K562 (cell line): ENCODE results near the gene DTHD1. TPM values are rescaled to one million over a fixed set of nuclear protein-coding genes. Genes with fewer than 3 reads are reported as not detected.

ENCODE experiments used
- ATAC-seq: fragments of 200-7000 bp; cut with Tn5 transposase; 3 replicates; pipeline ENCODE4 v1.9.1; 2020; ENCODE audit warnings: moderate library complexity
- BruUV-seq: library from RNA; stranded (reverse); fragments of 400-500 nt; replicated peaks from 2 replicates; lab custom pipeline; 2021; lab: Mats Ljungman, UMichigan
- CTCF ChIA-PET: fragments of 300-600 bp; formaldehyde crosslinking; extraction: SDS; loops from one replicate; lab custom pipeline; 2021; ENCODE audit warnings: low intra/inter-chr PET ratio; lab: Yijun Ruan, JAX
- POLR2A ChIA-PET: fragments of 300-600, 350-650 bp; sonication (Branson Sonifier 250); formaldehyde crosslinking; extraction: SDS; loops from one replicate; lab custom pipeline; 2021; ENCODE audit warnings: antibody characterized with exemption, inconsistent platforms; lab: Yijun Ruan, JAX
- DNase-seq, 4 experiments: peaks; one replicate each; pipeline versions ENCODE4 v3.0.0 to v3.0.0-alpha.2; 2011 to 2018; ENCODE audit warnings: low spot score in 3 of 4, mixed read lengths in 3 of 4; ENCODE audit errors: extremely low read depth in 1 of 4
- FAIRE-seq: peaks from 2 replicates; lab custom pipeline; 2011; peaks lifted over from hg19 to GRCh38; lab: Jason Lieb, UNC
- H2AFZ ChIP-seq: 2 replicates; pipeline ENCODE4 v1.6.0; 2011; ENCODE audit warnings: low read depth, low read length, control low read depth, inconsistent platforms
- H3K27ac ChIP-seq: fragments of 200-600 bp; 3 replicates; pipeline ENCODE4 v1.8.0; 2011; ENCODE audit warnings: low read depth, mild to moderate bottlenecking, control low read depth, inconsistent platforms, low read length, moderate library complexity, mixed read lengths; ENCODE audit errors: extremely low read depth
- H3K27me3 ChIP-seq, 2 experiments: fragments of 300-600 bp in 1 of 2; 2 replicates in 1 of 2; 3 replicates in 1 of 2; pipeline versions ENCODE4 v1.6.0 to v1.8.0; 2011; ENCODE audit warnings: inconsistent platforms in 2 of 2, low read length in 2 of 2, mild to moderate bottlenecking in 1 of 2, mixed read lengths in 1 of 2, moderate library complexity in 1 of 2; ENCODE audit not compliant: control insufficient read depth in 2 of 2, insufficient read depth in 2 of 2
- H3K36me3 ChIP-seq: fragments of 300-600 bp; 3 replicates; pipeline ENCODE4 v1.8.0; 2011; ENCODE audit warnings: mild to moderate bottlenecking, low read length, inconsistent platforms; ENCODE audit not compliant: control insufficient read depth, insufficient read depth
- H3K4me1 ChIP-seq, 2 experiments: fragments of 200-600 bp in 1 of 2; replicated peaks in 1 of 2; 2 replicates in 1 of 2; 3 replicates in 1 of 2; pipeline versions ENCODE4 v1.5.1 to v1.8.0; 2011; ENCODE audit warnings: inconsistent platforms in 2 of 2, low read length in 2 of 2, mild to moderate bottlenecking in 1 of 2, mixed read lengths in 1 of 2, moderate library complexity in 1 of 2; ENCODE audit not compliant: control insufficient read depth in 2 of 2, insufficient read depth in 2 of 2
- H3K4me2 ChIP-seq: 2 replicates; pipeline ENCODE4 v1.6.1; 2011; ENCODE audit warnings: low read length, control low read depth, inconsistent platforms, mixed read lengths; ENCODE audit not compliant: insufficient read depth
- H3K4me3 ChIP-seq: fragments of 200-600 bp; sonication (generic), shearing (Covaris generic); 2 replicates; pipeline ENCODE4 v1.5.1; 2016; ENCODE audit warnings: control low read depth, inconsistent platforms
- H3K79me2 ChIP-seq: fragments of 200-600 bp; 3 replicates; pipeline ENCODE4 v1.8.0; 2011; ENCODE audit warnings: low read length, inconsistent platforms; ENCODE audit not compliant: control insufficient read depth, insufficient read depth
- H3K9ac ChIP-seq, 2 experiments: 2 replicates each; pipeline versions ENCODE4 v1.6.0 to v1.6.1; 2011; ENCODE audit warnings: low read depth in 2 of 2, low read length in 2 of 2, control low read depth in 1 of 2, inconsistent platforms in 1 of 2, mild to moderate bottlenecking in 1 of 2, mixed read lengths in 1 of 2; ENCODE audit not compliant: insufficient read depth in 1 of 2
- H3K9me1 ChIP-seq: one replicate; pipeline ENCODE4 v1.6.0; 2011; ENCODE audit warnings: inconsistent platforms, mild to moderate bottlenecking, low read length, moderate library complexity; ENCODE audit not compliant: control insufficient read depth, insufficient read depth
- H3K9me3 ChIP-seq: replicated peaks from 2 replicates; pipeline ENCODE4 v1.5.1; 2011; ENCODE audit warnings: low read depth, low read length, inconsistent platforms; ENCODE audit not compliant: control insufficient read depth, insufficient read depth
- H4K20me1 ChIP-seq: replicated peaks from 2 replicates; pipeline ENCODE4 v1.6.1; 2011; ENCODE audit warnings: low read length, inconsistent platforms, mixed read lengths; ENCODE audit not compliant: control insufficient read depth, insufficient read depth
- FIP1L1 ChIP-seq: fragments of 200-400 bp; formaldehyde crosslinking; IDR thresholded peaks from 2 replicates; pipeline ENCODE4 v1.6.1; 2018; ENCODE audit warnings: mild to moderate bottlenecking, low read depth, low read length; ENCODE audit not compliant: poor library complexity, severe bottlenecking
- KHSRP ChIP-seq: fragments of 450-650 bp; IDR thresholded peaks from 2 replicates; pipeline ENCODE4 v1.6.1; 2017
- MTA1 ChIP-seq: fragments of 450-650 bp; IDR thresholded peaks from 2 replicates; pipeline ENCODE4 v1.6.1; 2017; ENCODE audit warnings: borderline replicate concordance
- MXI1 ChIP-seq: IDR thresholded peaks from 2 replicates; pipeline ENCODE4 v1.6.1; 2011; ENCODE audit warnings: low read depth, mild to moderate bottlenecking, improper control_type of control experiment, low read length
- NFIX ChIP-seq: fragments of 250-450 bp; sonication (Bioruptor Pico); IDR thresholded peaks from 2 replicates; pipeline ENCODE4 v1.4.0; 2020; ENCODE audit warnings: low read depth, mild to moderate bottlenecking, moderate library complexity
- NR1H2 ChIP-seq: sonication (generic); formaldehyde crosslinking; IDR thresholded peaks from 2 replicates; pipeline ENCODE4 v1.4.0; 2020; ENCODE audit warnings: mild to moderate bottlenecking, missing genetic modification reagents
- NR4A1 ChIP-seq, 2 experiments: fragments of 250-450 bp in 1 of 2; fragments of 450-650 bp in 1 of 2; sonication (Bioruptor Pico) in 1 of 2; IDR thresholded peaks; 2 replicates each; pipeline versions ENCODE4 v1.4.0 to v1.6.1; 2016 to 2020; ENCODE audit warnings: mild to moderate bottlenecking in 2 of 2, missing compliant biosample characterization in 1 of 2, missing genetic modification characterization in 1 of 2, moderate library complexity in 1 of 2
- NUFIP1 ChIP-seq: fragments of 450-650 bp; IDR thresholded peaks from 2 replicates; pipeline ENCODE4 v1.6.1; 2018; ENCODE audit not compliant: partially characterized antibody
- PHF8 ChIP-seq: fragments of 200-600 bp; sonication (generic); IDR thresholded peaks from 2 replicates; pipeline ENCODE4 v1.6.1; 2012; ENCODE audit warnings: mixed run types, mild to moderate bottlenecking, inconsistent platforms, low read length, moderate library complexity, borderline replicate concordance
- RBM39 ChIP-seq: fragments of 200-400 bp; formaldehyde crosslinking; optimal IDR thresholded peaks from 2 replicates; pipeline ENCODE3; 2018; ENCODE audit warnings: low read depth, low read length
- SIN3B ChIP-seq: fragments of 450-650 bp; IDR thresholded peaks from 2 replicates; pipeline ENCODE4 v1.6.1; 2017; ENCODE audit warnings: low read depth, mild to moderate bottlenecking, moderate library complexity
- SRSF7 ChIP-seq: fragments of 200-400 bp; formaldehyde crosslinking; optimal IDR thresholded peaks from 2 replicates; pipeline ENCODE3; 2017; ENCODE audit warnings: mild to moderate bottlenecking, low read depth, low read length
- TAL1 ChIP-seq: fragments of 450-650 bp; IDR thresholded peaks from 2 replicates; pipeline ENCODE4 v1.6.1; 2016; ENCODE audit warnings: mild to moderate bottlenecking
- TCFL5 ChIP-seq: fragments of 250-450 bp; sonication (Bioruptor Pico); conservative IDR thresholded peaks from 2 replicates; pipeline ENCODE4 v1.6.1; 2021; ENCODE audit warnings: mild to moderate bottlenecking, moderate library complexity, matching md5 sums
- TRIM28 ChIP-seq: fragments of 450-650 bp; IDR thresholded peaks from 2 replicates; pipeline ENCODE4 v1.6.1; 2017
- USF1 ChIP-seq: sonication (generic); formaldehyde crosslinking; IDR thresholded peaks from 2 replicates; pipeline ENCODE4 v1.9.0; 2022; ENCODE audit warnings: mild to moderate bottlenecking, missing genetic modification reagents
- ZBTB26 ChIP-seq: fragments of 450-650 bp; formaldehyde crosslinking; IDR thresholded peaks from 2 replicates; pipeline ENCODE4 v1.4.0; 2022; ENCODE audit warnings: missing genetic modification characterization
- ZNF217 ChIP-seq: sonication (generic); formaldehyde crosslinking; IDR thresholded peaks from 2 replicates; pipeline ENCODE4 v1.8.0; 2022; ENCODE audit warnings: mild to moderate bottlenecking, missing genetic modification reagents
- ZNF444 ChIP-seq: fragments of 250-450 bp; sonication (Bioruptor Pico); IDR thresholded peaks from 2 replicates; pipeline ENCODE4 v1.4.0; 2020; ENCODE audit warnings: mild to moderate bottlenecking, moderate library complexity
- WGBS: fragments of 100-300 bp; shearing (Covaris generic); methylation state at CpG from one replicate; pipeline ENCODE4 v1.1.6; 2016; ENCODE audit warnings: low coverage, mixed read lengths; ENCODE audit not compliant: insufficient coverage; ENCODE audit errors: missing lambda C conversion rate; 5-methylcytosine and 5-hydroxymethylcytosine counted together
- in situ Hi-C: fragments of 300-500 bp; cut with MboI; formaldehyde crosslinking; loops from 4 replicates; pipeline ENCODE4 v1.15.0; 2018; ENCODE audit warnings: inconsistent platforms, mixed read lengths
- intact Hi-C: fragments of 100-400 bp; cut with micrococcal nuclease; formaldehyde crosslinking; loops from 2 replicates; pipeline ENCODE4 v1.14.2; 2022
- polyA plus RNA-seq, 8 experiments: library from polyadenylated mRNA; depleted of rRNA in 4 of 8; stranded (reverse) in 5 of 8; unstranded in 3 of 8; fragments of >200 nt; fragmentation: Nextera tagmentation in 2 of 8; fragmentation: Illumina TruSeq in 1 of 8; extraction: Ambion mirVana in 2 of 8; extraction: Trizol in 1 of 8; gene quantifications; 2 replicates each; pipeline versions ENCODE4 v1.2.1 to v1.2.3, GENCODE V29; 2011 to 2014; ENCODE audit warnings: inconsistent platforms in 1 of 8, missing spikeins in 1 of 8
- total RNA-seq, 7 experiments: library from RNA; depleted of rRNA in 6 of 7; stranded (reverse); fragments of >200 nt in 6 of 7; fragmentation: Illumina TruSeq in 2 of 7; extraction: Trizol in 2 of 7; gene quantifications; 2 replicates each; pipeline versions ENCODE4 v1.2.1 to v1.2.3, GENCODE V29; 2011 to 2021; ENCODE audit warnings: low replicate concordance in 1 of 7

The DTHD1 gene
- total and polyA plus RNA-seq, 9 of the 15 experiments (the other 6 are each of a cell fraction or from before 2014, with no cell fraction given) = not detected

- no TSS peak for BruUV-seq
- 0% methylated on average over 7 of the region's 7 CpGs for WGBS
- no peak overlapping the region for H3K4me2 ChIP-seq
- TF ChIP-seq NFIX (CRISPR knock-in tag) (no peak), PHF8 (no peak), ZNF217 (CRISPR knock-in tag) (no peak), SRSF7 (no peak), KHSRP (no peak), ZNF444 (no peak), TCFL5 (CRISPR knock-in tag) (no peak), FIP1L1 (no peak), USF1 (CRISPR knock-in tag) (no peak), ZBTB26 (CRISPR knock-in tag) (no peak), MXI1 (no peak), NUFIP1 (no peak), NR4A1 (CRISPR knock-in tag; IDR thresholded peaks at IDR 0.05) (no peak), NR4A1 (tag; IDR thresholded peaks at IDR 0.05) (no peak), TAL1 (no peak), SIN3B (no peak), MTA1 (no peak), NR1H2 (CRISPR knock-in tag) (no peak), TRIM28 (no peak), RBM39 (no peak)
- TF ChIP-seq, all 486 proteins: peak for 0
- Histone ChIP-seq H3K27me3 (no peaks in the 10 kb centered on the region), H2AFZ (no peak overlapping the region), H3K79me2 (no peaks in the 10 kb centered on the region), H3K4me1 (no peaks in the 10 kb centered on the region), H3K9me3 (no peaks in the 10 kb centered on the region), H3K27ac (no peak overlapping the region), H4K20me1 (no peaks in the 10 kb centered on the region), H3K36me3 (no peaks in the 10 kb centered on the region), H3K9ac (no peak overlapping the region), H3K9me1 (no peaks in the 10 kb centered on the region), H3K4me3 (no peak overlapping the region)
- CTCF ChIA-PET = no interaction called here
- intact Hi-C loops (no loop called here), in situ Hi-C loops (no loop called here)
- no peak for ATAC-seq
- no peak for FAIRE-seq
- DNase-seq = no peak
- POLR2A ChIA-PET = no interaction called here
These were observed 41.5 kb downstream of the DTHD1 start for GRCh38 chr4:36322921-36323354.
